ENCODE results near the gene CD2. TPM values are rescaled to one million over a fixed set of nuclear protein-coding genes. Genes with fewer than 3 reads are reported as not detected.

Gene CD2
- total RNA-seq, 1 donor from 2014 or later, result not detected

GRCh38 chr1:116710420-116711262 is 43.6 kb upstream of the CD2 start:
- Mint-ChIP-seq H3K4me1 (ENCODE audit: low read depth) (peaks cover 30% of the 10 kb centered on the region), H3K4me3 (ENCODE audit: unreplicated experiment) (no peak overlapping the region), H3K9me3 (ENCODE audit: low read depth) (no peaks in the 10 kb centered on the region), H3K27ac (ENCODE audit: unreplicated experiment) (peak overlapping the region; percentile 74), H3K36me3 (ENCODE audit: low read depth) (no peaks in the 10 kb centered on the region), H3K27me3 (ENCODE audit: low read depth) (no peaks in the 10 kb centered on the region)
- no peak for TF ChIP-seq CTCF (IDR thresholded peaks at IDR 0.05)
- DNase-seq (ENCODE audit: low spot score), result no peak

- Mint-ChIP-seq H3K27ac (ENCODE audit: unreplicated experiment) (peak overlapping the region; percentile 74), H3K4me3 (ENCODE audit: unreplicated experiment) (no peak overlapping the region), H3K4me1 (ENCODE audit: low read depth) (peaks cover 30% of the 10 kb centered on the region), H3K9me3 (ENCODE audit: low read depth) (peaks cover 3% of the 10 kb centered on the region), H3K27me3 (ENCODE audit: low read depth) (no peaks in the 10 kb centered on the region), H3K36me3 (ENCODE audit: low read depth) (no peaks in the 10 kb centered on the region)
- TF ChIP-seq CTCF (IDR thresholded peaks at IDR 0.05), result no peak
- no peak for DNase-seq (ENCODE audit: low spot score)
Observed at GRCh38 chr1:116711263-116711840, 42.9 kb upstream of the CD2 start.

GRCh38 chr1:116712510-116712909 is 41.7 kb upstream of the CD2 start:
- Mint-ChIP-seq H3K36me3 (ENCODE audit: low read depth) (no peaks in the 10 kb centered on the region), H3K4me1 (ENCODE audit: low read depth) (peaks cover 30% of the 10 kb centered on the region), H3K27me3 (ENCODE audit: low read depth) (no peaks in the 10 kb centered on the region), H3K4me3 (ENCODE audit: unreplicated experiment) (no peak overlapping the region), H3K9me3 (ENCODE audit: low read depth) (peaks cover 3% of the 10 kb centered on the region), H3K27ac (ENCODE audit: unreplicated experiment) (peak overlapping the region; percentile 33)
- DNase-seq (ENCODE audit: low spot score), result no peak
- TF ChIP-seq CTCF (IDR thresholded peaks at IDR 0.05), result no peak

DNA sequence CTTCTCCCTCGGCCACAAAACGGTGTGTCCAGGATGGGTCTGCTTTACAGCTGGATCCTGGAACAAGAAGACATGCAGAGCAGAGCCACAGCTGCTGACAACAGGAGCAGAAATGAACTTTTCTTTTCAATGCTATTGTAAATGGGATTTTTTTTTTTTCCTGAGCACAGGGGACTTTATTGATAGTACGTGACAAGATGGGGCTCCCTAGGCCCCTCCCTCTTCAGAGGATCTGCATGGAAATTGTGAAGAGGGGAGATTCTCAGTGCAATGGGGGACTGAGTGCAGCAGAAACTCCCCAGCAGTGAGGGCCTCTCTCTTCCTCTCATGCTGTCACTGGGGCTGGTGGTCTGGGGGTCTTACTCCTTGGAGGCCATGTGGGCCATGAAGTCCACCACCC is 40.8 kb upstream of the CD2 start:
- DNase-seq (ENCODE audit: low spot score), result no peak
- Mint-ChIP-seq H3K9me3 (ENCODE audit: low read depth) (peaks cover 5% of the 10 kb centered on the region), H3K4me1 (ENCODE audit: low read depth) (peaks cover 30% of the 10 kb centered on the region), H3K4me3 (ENCODE audit: unreplicated experiment) (no peak overlapping the region), H3K36me3 (ENCODE audit: low read depth) (no peaks in the 10 kb centered on the region), H3K27ac (ENCODE audit: unreplicated experiment) (no peak overlapping the region), H3K27me3 (ENCODE audit: low read depth) (no peaks in the 10 kb centered on the region)
- TF ChIP-seq CTCF (IDR thresholded peaks at IDR 0.05), result no peak

GRCh38 chr1:116716391-116716790 is 37.8 kb upstream of the CD2 start:
- Mint-ChIP-seq H3K4me1 (ENCODE audit: low read depth) (peaks cover 14% of the 10 kb centered on the region), H3K36me3 (ENCODE audit: low read depth) (no peaks in the 10 kb centered on the region), H3K27me3 (ENCODE audit: low read depth) (no peaks in the 10 kb centered on the region), H3K4me3 (ENCODE audit: unreplicated experiment) (no peak overlapping the region), H3K9me3 (ENCODE audit: low read depth) (peaks cover 5% of the 10 kb centered on the region), H3K27ac (ENCODE audit: unreplicated experiment) (no peak overlapping the region)
- no peak for DNase-seq (ENCODE audit: low spot score)
- no peak for TF ChIP-seq CTCF (IDR thresholded peaks at IDR 0.05)
